Smooth muscle cell (in vitro differentiated cells): Measurements from ENCODE around the gene VEGFC. TPM values are rescaled to one million over a fixed set of nuclear protein-coding genes. Genes with fewer than 3 reads are reported as not detected.

Source experiments
- DNase-seq: peaks from one replicate; lab custom pipeline; 2025; ENCODE audit not compliant: unreplicated experiment; lab: John Stamatoyannopoulos, UW
- H2AFZ ChIP-seq: fragments of 200-600 bp; sonication (generic); 2 replicates; pipeline ENCODE4 v1.6.0; 2016; ENCODE audit warnings: antibody characterized with exemption, low read depth, mild to moderate bottlenecking
- H3F3A ChIP-seq: fragments of 200-600 bp; sonication (generic); 2 replicates; pipeline ENCODE4 v1.6.0; 2017; ENCODE audit warnings: antibody characterized with exemption, low read depth
- H3K27ac ChIP-seq: fragments of 200-600 bp; sonication (generic); 2 replicates; pipeline ENCODE4 v1.5.1; 2016; ENCODE audit warnings: low read depth, mild to moderate bottlenecking
- H3K27me3 ChIP-seq: fragments of 200-600 bp; sonication (generic); 2 replicates; pipeline ENCODE4 v1.6.1; 2016; ENCODE audit warnings: low read depth, mild to moderate bottlenecking
- H3K36me3 ChIP-seq: fragments of 200-600 bp; sonication (generic); 2 replicates; pipeline ENCODE4 v1.5.1; 2016; ENCODE audit warnings: low read depth
- H3K4me1 ChIP-seq: fragments of 200-600 bp; sonication (generic); 2 replicates; pipeline ENCODE4 v1.5.1; 2016; ENCODE audit warnings: low read depth
- H3K4me2 ChIP-seq: fragments of 200-600 bp; sonication (generic); 2 replicates; pipeline ENCODE4 v1.6.0; 2016; ENCODE audit warnings: mild to moderate bottlenecking
- H3K4me3 ChIP-seq: fragments of 200-600 bp; sonication (generic); 2 replicates; pipeline ENCODE4 v1.5.1; 2016; ENCODE audit warnings: mild to moderate bottlenecking
- H3K79me2 ChIP-seq: fragments of 200-600 bp; sonication (generic); 2 replicates; pipeline ENCODE4 v1.6.0; 2016; ENCODE audit warnings: low read depth, mild to moderate bottlenecking
- H3K9ac ChIP-seq: fragments of 200-600 bp; sonication (generic); 2 replicates; pipeline ENCODE4 v1.6.0; 2016; ENCODE audit warnings: low read depth
- H3K9me3 ChIP-seq: fragments of 200-600 bp; sonication (generic); replicated peaks from 2 replicates; pipeline ENCODE4 v1.5.1; 2016; ENCODE audit warnings: low read depth
- H4K20me1 ChIP-seq: fragments of 200-600 bp; sonication (generic); 2 replicates; pipeline ENCODE4 v1.6.0; 2016; ENCODE audit warnings: low read depth
- CTCF ChIP-seq: fragments of 200-600 bp; sonication (generic); IDR thresholded peaks from 2 replicates; pipeline ENCODE4 v1.5.1; 2017; ENCODE audit warnings: borderline replicate concordance, mild to moderate bottlenecking, antibody characterized with exemption; ENCODE audit not compliant: insufficient read depth, poor library complexity, severe bottlenecking
- WGBS: methylation state at CpG from one replicate; pipeline ENCODE4 v1.1.7; 2016; ENCODE audit warnings: low lambda C conversion rate; 5-methylcytosine and 5-hydroxymethylcytosine counted together
- polyA plus RNA-seq: library from polyadenylated mRNA; unstranded; fragments of >200 nt; fragmentation: Nextera tagmentation; extraction: Ambion mirVana; gene quantifications from 2 replicates; pipeline ENCODE4 v1.2.1, GENCODE V29; 2016
- total RNA-seq: library from RNA; depleted of rRNA; stranded (reverse); fragments of >200 nt; gene quantifications from 2 replicates; pipeline ENCODE4 v1.2.3, GENCODE V29; 2014

The VEGFC gene
- total and polyA plus RNA-seq, 2 experiments from 2014 or later = 26.6 to 30.0 TPM

- Histone ChIP-seq H3K4me3 (no peak overlapping the region), H2AFZ (no peak overlapping the region), H3F3A (no peaks in the 10 kb centered on the region), H3K9me3 (no peaks in the 10 kb centered on the region), H3K27me3 (no peaks in the 10 kb centered on the region), H3K9ac (no peak overlapping the region), H3K79me2 (no peaks in the 10 kb centered on the region), H3K4me2 (no peak overlapping the region), H4K20me1 (no peaks in the 10 kb centered on the region), H3K36me3 (no peaks in the 10 kb centered on the region), H3K4me1 (no peaks in the 10 kb centered on the region), H3K27ac (no peak overlapping the region)
- TF ChIP-seq CTCF = no peak
- WGBS = 91% methylated on average over 3 of the region's 3 CpGs
- DNase-seq = no peak
Measured at GRCh38 chr4:176721459-176721858, 71.3 kb downstream of the VEGFC start.

GRCh38 chr4:176718881-176719280, 73.8 kb downstream of the VEGFC start:
- TF ChIP-seq CTCF = no peak
- no peak overlapping the region for H3K9ac ChIP-seq
- no peaks in the 10 kb centered on the region for H3K9me3 ChIP-seq
- H3K79me2 ChIP-seq = no peaks in the 10 kb centered on the region
- DNase-seq = no peak
- H3K27ac ChIP-seq = no peak overlapping the region
- no peaks in the 10 kb centered on the region for H3K36me3 ChIP-seq
- H3K27me3 ChIP-seq = no peaks in the 10 kb centered on the region
- no peaks in the 10 kb centered on the region for H4K20me1 ChIP-seq
- 83% methylated on average over 1 of the region's 1 CpG for WGBS
- no peak overlapping the region for H3K4me2 ChIP-seq
- H3K4me1 ChIP-seq = no peaks in the 10 kb centered on the region
- H3F3A ChIP-seq = no peaks in the 10 kb centered on the region
- no peak overlapping the region for H2AFZ ChIP-seq
- H3K4me3 ChIP-seq = no peak overlapping the region

GRCh38 chr4:176717237-176717636, 75.5 kb downstream of the VEGFC start:
- Histone ChIP-seq H3K27me3 (no peaks in the 10 kb centered on the region), H3K27ac (no peak overlapping the region), H3K79me2 (no peaks in the 10 kb centered on the region), H3K9ac (no peak overlapping the region), H3K4me3 (no peak overlapping the region), H3K4me2 (no peak overlapping the region), H2AFZ (no peak overlapping the region), H3K36me3 (no peaks in the 10 kb centered on the region), H3K4me1 (no peaks in the 10 kb centered on the region), H3K9me3 (no peaks in the 10 kb centered on the region), H3F3A (no peaks in the 10 kb centered on the region), H4K20me1 (no peaks in the 10 kb centered on the region)
- no peak for TF ChIP-seq CTCF
- WGBS = 85% methylated on average over 2 of the region's 2 CpGs
- DNase-seq = no peak

GRCh38 chr4:176709417-176709816, 83.3 kb downstream of the VEGFC start:
- no peaks in the 10 kb centered on the region for H3K27me3 ChIP-seq

More at GRCh38 chr4:176709417-176709816, 83.3 kb downstream of the VEGFC start:
- Histone ChIP-seq H4K20me1 (no peaks in the 10 kb centered on the region), H3K4me3 (no peak overlapping the region), H3K27ac (peak overlapping the region; percentile 42), H3K4me1 (no peaks in the 10 kb centered on the region), H2AFZ (no peak overlapping the region), H3F3A (no peaks in the 10 kb centered on the region), H3K9me3 (no peaks in the 10 kb centered on the region), H3K4me2 (peak overlapping the region; percentile 21), H3K36me3 (no peaks in the 10 kb centered on the region), H3K9ac (no peak overlapping the region), H3K79me2 (no peaks in the 10 kb centered on the region)
- TF ChIP-seq CTCF = no peak
- DNase-seq = no peak
- WGBS = 83% methylated on average over 5 of the region's 5 CpGs
